Measurements from ENCODE around the gene ERGIC2.

Gene ERGIC2

GRCh38 chr12:29380536-29381523 is at the start of gene ERGIC2 (continued):
- TF ChIP-seq, protein P1, sequence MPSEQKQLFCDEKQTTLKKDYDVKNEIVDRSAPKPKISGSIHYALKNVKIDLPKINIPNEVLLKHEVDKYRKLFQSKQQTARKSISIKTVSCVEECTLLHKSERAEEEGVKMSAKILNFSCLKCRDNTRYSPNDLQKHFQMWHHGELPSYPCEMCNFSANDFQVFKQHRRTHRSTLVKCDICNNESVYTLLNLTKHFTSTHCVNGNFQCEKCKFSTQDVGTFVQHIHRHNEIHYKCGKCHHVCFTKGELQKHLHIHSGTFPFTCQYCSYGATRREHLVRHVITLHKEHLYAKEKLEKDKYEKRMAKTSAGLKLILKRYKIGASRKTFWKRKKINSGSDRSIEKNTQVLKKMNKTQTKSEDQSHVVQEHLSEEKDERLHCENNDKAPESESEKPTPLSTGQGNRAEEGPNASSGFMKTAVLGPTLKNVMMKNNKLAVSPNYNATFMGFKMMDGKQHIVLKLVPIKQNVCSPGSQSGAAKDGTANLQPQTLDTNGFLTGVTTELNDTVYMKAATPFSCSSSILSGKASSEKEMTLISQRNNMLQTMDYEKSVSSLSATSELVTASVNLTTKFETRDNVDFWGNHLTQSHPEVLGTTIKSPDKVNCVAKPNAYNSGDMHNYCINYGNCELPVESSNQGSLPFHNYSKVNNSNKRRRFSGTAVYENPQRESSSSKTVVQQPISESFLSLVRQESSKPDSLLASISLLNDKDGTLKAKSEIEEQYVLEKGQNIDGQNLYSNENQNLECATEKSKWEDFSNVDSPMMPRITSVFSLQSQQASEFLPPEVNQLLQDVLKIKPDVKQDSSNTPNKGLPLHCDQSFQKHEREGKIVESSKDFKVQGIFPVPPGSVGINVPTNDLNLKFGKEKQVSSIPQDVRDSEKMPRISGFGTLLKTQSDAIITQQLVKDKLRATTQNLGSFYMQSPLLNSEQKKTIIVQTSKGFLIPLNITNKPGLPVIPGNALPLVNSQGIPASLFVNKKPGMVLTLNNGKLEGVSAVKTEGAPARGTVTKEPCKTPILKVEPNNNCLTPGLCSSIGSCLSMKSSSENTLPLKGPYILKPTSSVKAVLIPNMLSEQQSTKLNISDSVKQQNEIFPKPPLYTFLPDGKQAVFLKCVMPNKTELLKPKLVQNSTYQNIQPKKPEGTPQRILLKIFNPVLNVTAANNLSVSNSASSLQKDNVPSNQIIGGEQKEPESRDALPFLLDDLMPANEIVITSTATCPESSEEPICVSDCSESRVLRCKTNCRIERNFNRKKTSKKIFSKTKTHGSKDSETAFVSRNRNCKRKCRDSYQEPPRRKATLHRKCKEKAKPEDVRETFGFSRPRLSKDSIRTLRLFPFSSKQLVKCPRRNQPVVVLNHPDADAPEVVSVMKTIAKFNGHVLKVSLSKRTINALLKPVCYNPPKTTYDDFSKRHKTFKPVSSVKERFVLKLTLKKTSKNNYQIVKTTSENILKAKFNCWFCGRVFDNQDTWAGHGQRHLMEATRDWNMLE (tag by site-specific recombination; conservative IDR thresholded peaks at IDR 0.05; ENCODE audit: low read depth), result 0 out of 2 replicates have a peak, but pooled peaks have one; percentile 39
- TF ChIP-seq ZBTB8A (tag by site-specific recombination; IDR thresholded peaks at IDR 0.05) (peak; percentile 42), ZBTB20 (tag by site-specific recombination; IDR thresholded peaks at IDR 0.05) (peak; percentile 34; the same call in 1 of the 2 replicates), KLF16 (tag by site-specific recombination; IDR thresholded peaks at IDR 0.05) (peak; percentile 76), ZFHX2 (tag by site-specific recombination; conservative IDR thresholded peaks at IDR 0.05) (peak; percentile 45; the same call in 1 of the 2 replicates), ZBTB1 (tag by site-specific recombination; IDR thresholded peaks at IDR 0.05) (no peak), ZSCAN30 (tag by site-specific recombination; IDR thresholded peaks at IDR 0.05) (peak; percentile 11; the same call in 1 of the 2 replicates), HOXC10 (CRISPR knock-in tag; IDR thresholded peaks at IDR 0.05) (no peak), ZBTB21 (tag by site-specific recombination; IDR thresholded peaks at IDR 0.05) (peak; percentile 80), ZNF843 (tag by site-specific recombination; IDR thresholded peaks at IDR 0.05) (0 out of 2 replicates have a peak, but pooled peaks have one; percentile 20), YY2 (tag by site-specific recombination; IDR thresholded peaks at IDR 0.05) (peak; percentile 76; the same call in 1 of the 2 replicates), PRDM1 (tag by site-specific recombination; IDR thresholded peaks at IDR 0.05) (peak; percentile 78), ZNF335 (tag by site-specific recombination; conservative IDR thresholded peaks at IDR 0.05) (peak; percentile 87), GFI1B (tag by site-specific recombination; IDR thresholded peaks at IDR 0.05) (peak; percentile 49; the same call in 1 of the 2 replicates), TCF7L2 (IDR thresholded peaks at IDR 0.05; ENCODE audit: borderline replicate concordance, low read depth, low read length) (no peak), SP3 (tag by site-specific recombination; IDR thresholded peaks at IDR 0.05) (peak; percentile 74), ZNF610 (tag by site-specific recombination; IDR thresholded peaks at IDR 0.05; ENCODE audit: borderline replicate concordance) (no peak), ZNF2 (tag by site-specific recombination; IDR thresholded peaks at IDR 0.05) (peak; percentile 59; the same call in 1 of the 2 replicates), ZBTB26 (tag by site-specific recombination; optimal IDR thresholded peaks at IDR 0.05) (peak; percentile 32), ZNF660 (tag by site-specific recombination; IDR thresholded peaks at IDR 0.05) (peak; percentile 12; the same call in 1 of the 2 replicates)
- TF ChIP-seq, protein P2, sequence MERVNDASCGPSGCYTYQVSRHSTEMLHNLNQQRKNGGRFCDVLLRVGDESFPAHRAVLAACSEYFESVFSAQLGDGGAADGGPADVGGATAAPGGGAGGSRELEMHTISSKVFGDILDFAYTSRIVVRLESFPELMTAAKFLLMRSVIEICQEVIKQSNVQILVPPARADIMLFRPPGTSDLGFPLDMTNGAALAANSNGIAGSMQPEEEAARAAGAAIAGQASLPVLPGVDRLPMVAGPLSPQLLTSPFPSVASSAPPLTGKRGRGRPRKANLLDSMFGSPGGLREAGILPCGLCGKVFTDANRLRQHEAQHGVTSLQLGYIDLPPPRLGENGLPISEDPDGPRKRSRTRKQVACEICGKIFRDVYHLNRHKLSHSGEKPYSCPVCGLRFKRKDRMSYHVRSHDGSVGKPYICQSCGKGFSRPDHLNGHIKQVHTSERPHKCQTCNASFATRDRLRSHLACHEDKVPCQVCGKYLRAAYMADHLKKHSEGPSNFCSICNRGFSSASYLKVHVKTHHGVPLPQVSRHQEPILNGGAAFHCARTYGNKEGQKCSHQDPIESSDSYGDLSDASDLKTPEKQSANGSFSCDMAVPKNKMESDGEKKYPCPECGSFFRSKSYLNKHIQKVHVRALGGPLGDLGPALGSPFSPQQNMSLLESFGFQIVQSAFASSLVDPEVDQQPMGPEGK (tag by site-specific recombination; IDR thresholded peaks at IDR 0.05), result 0 out of 2 replicates have a peak, but pooled peaks have one; percentile 35
- TF ChIP-seq, protein P3, sequence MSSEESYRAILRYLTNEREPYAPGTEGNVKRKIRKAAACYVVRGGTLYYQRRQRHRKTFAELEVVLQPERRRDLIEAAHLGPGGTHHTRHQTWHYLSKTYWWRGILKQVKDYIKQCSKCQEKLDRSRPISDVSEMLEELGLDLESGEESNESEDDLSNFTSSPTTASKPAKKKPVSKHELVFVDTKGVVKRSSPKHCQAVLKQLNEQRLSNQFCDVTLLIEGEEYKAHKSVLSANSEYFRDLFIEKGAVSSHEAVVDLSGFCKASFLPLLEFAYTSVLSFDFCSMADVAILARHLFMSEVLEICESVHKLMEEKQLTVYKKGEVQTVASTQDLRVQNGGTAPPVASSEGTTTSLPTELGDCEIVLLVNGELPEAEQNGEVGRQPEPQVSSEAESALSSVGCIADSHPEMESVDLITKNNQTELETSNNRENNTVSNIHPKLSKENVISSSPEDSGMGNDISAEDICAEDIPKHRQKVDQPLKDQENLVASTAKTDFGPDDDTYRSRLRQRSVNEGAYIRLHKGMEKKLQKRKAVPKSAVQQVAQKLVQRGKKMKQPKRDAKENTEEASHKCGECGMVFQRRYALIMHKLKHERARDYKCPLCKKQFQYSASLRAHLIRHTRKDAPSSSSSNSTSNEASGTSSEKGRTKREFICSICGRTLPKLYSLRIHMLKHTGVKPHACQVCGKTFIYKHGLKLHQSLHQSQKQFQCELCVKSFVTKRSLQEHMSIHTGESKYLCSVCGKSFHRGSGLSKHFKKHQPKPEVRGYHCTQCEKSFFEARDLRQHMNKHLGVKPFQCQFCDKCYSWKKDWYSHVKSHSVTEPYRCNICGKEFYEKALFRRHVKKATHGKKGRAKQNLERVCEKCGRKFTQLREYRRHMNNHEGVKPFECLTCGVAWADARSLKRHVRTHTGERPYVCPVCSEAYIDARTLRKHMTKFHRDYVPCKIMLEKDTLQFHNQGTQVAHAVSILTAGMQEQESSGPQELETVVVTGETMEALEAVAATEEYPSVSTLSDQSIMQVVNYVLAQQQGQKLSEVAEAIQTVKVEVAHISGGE (tag by site-specific recombination; conservative IDR thresholded peaks at IDR 0.05; ENCODE audit: low read depth), result peak; percentile 85
- TF ChIP-seq, protein P4, sequence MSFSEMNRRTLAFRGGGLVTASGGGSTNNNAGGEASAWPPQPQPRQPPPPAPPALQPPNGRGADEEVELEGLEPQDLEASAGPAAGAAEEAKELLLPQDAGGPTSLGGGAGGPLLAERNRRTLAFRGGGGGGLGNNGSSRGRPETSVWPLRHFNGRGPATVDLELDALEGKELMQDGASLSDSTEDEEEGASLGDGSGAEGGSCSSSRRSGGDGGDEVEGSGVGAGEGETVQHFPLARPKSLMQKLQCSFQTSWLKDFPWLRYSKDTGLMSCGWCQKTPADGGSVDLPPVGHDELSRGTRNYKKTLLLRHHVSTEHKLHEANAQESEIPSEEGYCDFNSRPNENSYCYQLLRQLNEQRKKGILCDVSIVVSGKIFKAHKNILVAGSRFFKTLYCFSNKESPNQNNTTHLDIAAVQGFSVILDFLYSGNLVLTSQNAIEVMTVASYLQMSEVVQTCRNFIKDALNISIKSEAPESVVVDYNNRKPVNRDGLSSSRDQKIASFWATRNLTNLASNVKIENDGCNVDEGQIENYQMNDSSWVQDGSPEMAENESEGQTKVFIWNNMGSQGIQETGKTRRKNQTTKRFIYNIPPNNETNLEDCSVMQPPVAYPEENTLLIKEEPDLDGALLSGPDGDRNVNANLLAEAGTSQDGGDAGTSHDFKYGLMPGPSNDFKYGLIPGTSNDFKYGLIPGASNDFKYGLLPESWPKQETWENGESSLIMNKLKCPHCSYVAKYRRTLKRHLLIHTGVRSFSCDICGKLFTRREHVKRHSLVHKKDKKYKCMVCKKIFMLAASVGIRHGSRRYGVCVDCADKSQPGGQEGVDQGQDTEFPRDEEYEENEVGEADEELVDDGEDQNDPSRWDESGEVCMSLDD (tag by site-specific recombination; IDR thresholded peaks at IDR 0.05), result no peak
